NCI-H1092 (cell line): ENCODE measurements around the gene ABCF2.

Experiments used
- DNase-seq: peaks from one replicate; lab custom pipeline; 2025; lab: John Stamatoyannopoulos, UW

ABCF2 gene

GRCh38 chr7:151252961-151253711 is 26.1 kb upstream of the ABCF2 start:
- DNase-seq: no peak

GRCh38 chr7:151252561-151252835 is 25.5 kb upstream of the ABCF2 start:
- DNase-seq: no peak

- peak; percentile 60 for DNase-seq
Measured at GRCh38 chr7:151251689-151252560, 24.9 kb upstream of the ABCF2 start.

GRCh38 chr7:151251328-151251688 is 24.3 kb upstream of the ABCF2 start:
- no peak for DNase-seq

- no peak for DNase-seq
Measured at GRCh38 chr7:151250181-151251132, 23.5 kb upstream of the ABCF2 start.

- no peak for DNase-seq
Measured at GRCh38 chr7:151249732-151250072, 22.7 kb upstream of the ABCF2 start.

- no peak for DNase-seq
Measured at GRCh38 chr7:151249034-151249731, 22.2 kb upstream of the ABCF2 start.

- DNase-seq: no peak
Measured at GRCh38 chr7:151248346-151249033, 21.5 kb upstream of the ABCF2 start, which contains the start of gene SMARCD3. TSS of gene SMARCD3 (minus strand) at chr7:151248694. CDS start at chr7:151248562, 132 bp downstream.

- DNase-seq: no peak
Measured at GRCh38 chr7:151247611-151248345, 20.8 kb upstream of the ABCF2 start.

- no peak for DNase-seq
Measured at GRCh38 chr7:151246851-151247580, 20.0 kb upstream of the ABCF2 start.

GRCh38 chr7:151246102-151246850 is 19.3 kb upstream of the ABCF2 start:
- DNase-seq: no peak

GRCh38 chr7:151245360-151246101 is 18.5 kb upstream of the ABCF2 start:
- DNase-seq: peak; percentile 34

- DNase-seq: no peak
Measured at GRCh38 chr7:151244841-151245346, 17.9 kb upstream of the ABCF2 start.

GRCh38 chr7:151244196-151244840 is 17.3 kb upstream of the ABCF2 start:
- DNase-seq: peak; percentile 36

GRCh38 chr7:151243408-151244195 is 16.6 kb upstream of the ABCF2 start:
- no peak for DNase-seq

GRCh38 chr7:151243045-151243349 is 16.0 kb upstream of the ABCF2 start:
- no peak for DNase-seq
